GM19043 (cell line): ENCODE measurements around the gene RAB3A.

Source experiments
- ATAC-seq: cut with Tn5 transposase; IDR thresholded peaks from one replicate; pipeline ENCODE4 v1.9.1; 2021; ENCODE audit warnings: low read depth; ENCODE audit not compliant: unreplicated experiment

Gene RAB3A

DNA sequence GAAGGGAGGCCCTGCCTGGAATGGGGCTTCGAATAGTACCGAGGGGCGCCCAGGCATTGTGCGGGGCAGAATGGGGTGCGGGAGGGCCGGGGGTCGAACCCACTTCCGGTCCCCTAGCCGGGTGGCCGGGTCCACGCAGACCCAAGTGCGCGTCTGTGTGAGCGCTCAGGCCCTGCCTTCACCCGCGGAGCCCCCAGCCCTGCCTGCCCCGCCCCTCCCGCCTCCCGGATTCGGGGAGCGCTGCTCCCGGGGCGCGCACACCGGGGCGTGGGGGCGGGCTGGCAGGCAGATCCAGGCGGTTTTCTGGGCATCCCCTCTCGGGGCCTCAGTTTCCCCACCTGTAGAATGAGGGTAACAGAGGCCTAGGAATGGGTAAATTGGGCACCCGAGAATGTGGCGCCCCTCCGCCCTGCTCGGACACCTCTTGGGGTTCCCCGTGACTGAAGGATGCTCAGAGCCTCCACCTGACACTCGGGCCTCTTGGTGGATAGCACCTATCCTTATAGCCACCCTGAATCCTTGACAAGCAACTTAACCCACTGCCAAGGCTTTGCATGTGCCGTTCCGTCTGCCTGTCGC is 50.2 kb downstream of the RAB3A start:
- ATAC-seq: no peak

DNA sequence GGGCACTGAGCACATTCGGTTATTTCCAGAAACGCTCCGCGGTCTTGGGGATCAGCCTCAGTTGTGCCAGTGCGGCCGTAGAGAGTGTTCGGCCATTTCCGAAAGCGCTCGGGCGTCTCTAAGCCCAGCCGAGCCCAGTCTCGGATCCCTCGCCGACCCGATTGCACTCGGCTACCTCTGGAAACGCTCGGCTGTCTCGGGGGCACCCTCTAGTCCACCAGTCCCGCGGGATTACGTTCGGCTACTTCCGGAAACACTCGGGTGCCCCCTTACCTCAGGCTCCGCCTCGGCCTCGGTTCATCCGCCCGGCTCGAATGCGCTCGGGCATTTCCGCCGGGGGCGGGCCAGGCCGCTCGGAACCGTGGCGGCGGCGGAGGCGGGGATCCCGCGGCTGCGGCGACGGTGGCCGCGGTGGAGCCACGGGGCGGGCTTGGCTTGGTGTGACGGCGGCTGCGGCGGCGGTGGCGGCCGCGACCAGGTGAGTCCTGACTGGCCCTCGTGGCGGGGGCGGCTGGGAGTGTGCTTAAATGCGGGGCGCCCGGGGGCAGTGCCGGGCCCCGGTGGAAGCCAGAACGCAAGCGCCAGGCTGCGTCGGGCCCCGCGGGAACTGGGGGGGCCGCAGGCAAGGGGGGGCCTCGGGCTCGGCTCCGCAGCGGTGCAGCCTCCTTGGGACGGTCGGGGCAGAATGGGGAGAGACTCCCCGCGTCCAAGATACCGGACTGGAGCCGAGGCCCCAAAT is 50.9 kb downstream of the RAB3A start, which contains the start of gene PIK3R2:
TSS of gene PIK3R2 (plus strand) at position 347 of the 739 bp plus-strand sequence. CDS start 2,717 bp downstream, outside the sequence.
- peak; percentile 71 for ATAC-seq

DNA sequence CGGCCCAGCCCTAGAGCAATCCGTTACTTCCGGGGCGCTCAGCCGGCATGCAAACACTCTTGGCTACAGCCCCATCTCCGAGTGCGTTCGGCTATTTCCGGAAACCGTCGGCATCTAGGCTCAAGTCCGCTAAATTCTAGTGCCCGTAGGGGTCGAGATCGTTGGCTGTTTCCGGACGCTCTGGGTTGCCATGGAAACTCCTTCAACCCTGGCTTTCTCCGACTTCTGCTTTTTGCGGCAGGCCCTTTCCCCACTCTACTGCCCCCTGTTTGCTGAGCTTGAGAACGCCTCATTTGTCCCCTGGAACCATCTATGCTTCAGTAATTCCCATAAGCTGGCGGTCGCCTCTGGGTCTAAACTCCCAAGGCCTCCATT is 51.4 kb downstream of the RAB3A start:
- ATAC-seq: peak; percentile 62

DNA sequence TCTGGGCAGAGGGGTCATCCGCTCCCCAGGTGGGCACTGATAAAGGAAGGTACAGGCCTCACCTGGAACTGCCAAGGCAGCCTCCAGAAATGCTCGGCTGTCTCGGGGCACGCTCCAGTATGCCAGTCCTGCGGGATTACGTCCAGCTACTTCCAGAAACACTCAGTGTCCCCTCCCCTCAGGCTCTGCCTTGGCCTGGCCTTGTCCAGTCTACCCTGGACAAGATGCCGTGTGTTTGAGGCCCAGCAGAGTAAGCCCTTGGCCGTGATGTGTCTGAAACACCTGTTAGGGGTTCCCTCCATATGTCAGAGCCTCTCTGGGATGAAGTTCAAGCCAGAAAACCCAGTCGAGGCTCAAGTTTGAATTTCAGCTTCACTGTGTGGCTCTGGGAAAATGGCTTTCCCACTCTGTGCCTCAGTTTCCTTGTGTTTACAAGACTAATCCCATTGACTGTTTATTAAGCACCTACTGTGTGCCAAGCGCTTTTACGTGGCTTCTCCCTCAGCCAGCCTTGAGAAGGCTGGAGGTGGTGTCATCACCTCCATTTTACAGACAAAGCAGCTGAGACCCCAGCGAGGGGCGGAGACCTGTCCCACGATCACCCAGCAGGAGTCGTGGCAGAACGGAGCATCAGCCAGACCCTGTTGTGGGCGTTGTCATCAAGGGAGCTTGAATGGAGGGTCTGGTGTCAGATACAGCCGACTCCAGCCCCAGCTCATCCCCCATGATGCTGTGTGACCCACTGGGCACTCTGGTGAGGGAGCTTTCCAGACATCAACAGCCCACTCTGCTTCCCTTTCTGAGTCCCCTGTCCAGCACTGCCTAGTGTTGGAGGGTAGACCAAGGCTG is 52.8 kb downstream of the RAB3A start:
- ATAC-seq: no peak

DNA sequence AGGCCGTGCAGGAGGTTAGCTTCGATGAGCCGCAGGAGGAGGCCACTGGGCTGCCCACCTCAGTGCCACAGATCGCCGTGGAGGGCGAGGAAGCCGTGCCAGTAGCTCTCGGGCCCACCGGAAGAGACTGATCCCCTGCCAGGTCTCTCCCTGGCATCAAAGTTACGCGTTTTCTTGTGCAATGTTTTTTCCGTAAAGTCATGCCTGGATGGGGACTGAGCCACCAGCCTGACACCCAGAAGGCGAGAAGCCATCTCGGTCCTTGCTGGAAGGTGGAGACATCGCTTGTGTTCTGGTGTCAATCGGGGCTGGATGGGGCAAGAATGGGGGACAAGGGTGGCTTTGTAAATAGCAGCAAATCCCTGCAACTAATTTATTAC is 54.3 kb downstream of the RAB3A start:
- ATAC-seq: no peak

DNA sequence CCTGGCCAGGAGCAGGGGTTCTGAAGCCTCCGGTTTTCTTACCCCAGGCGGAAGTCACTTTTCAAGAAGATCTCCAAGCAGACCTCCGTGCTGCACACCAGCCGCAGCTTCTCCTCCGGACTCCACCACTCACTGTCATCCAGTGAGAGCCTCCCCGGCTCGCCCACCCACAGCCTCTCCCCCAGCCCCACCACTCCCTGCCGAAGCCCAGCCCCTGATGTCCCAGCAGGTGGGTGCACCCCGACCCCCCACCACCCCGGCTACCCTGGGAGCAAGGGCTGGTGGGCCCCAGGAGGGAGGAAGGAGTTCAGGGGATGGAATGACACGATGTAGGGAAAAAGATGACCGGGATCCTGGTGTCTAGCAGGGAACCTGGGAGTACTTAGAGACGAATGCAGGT is 56.4 kb downstream of the RAB3A start:
- no peak for ATAC-seq
